Activated naive CD4-positive, alpha-beta T cell treated with anti-CD3 and anti-CD28 coated beads, Interleukin-2, amount 10 ng/mL, durations not matched to agents 7 days and 5 days (primary cell): Measurements from ENCODE around the gene SYNDIG1.

ENCODE experiments used
- CTCF ChIA-PET: fragments of 350-600 bp; sonication (Branson Sonifier 250); formaldehyde crosslinking; loops from one replicate; lab custom pipeline; 2021; ENCODE audit warnings: antibody characterized with exemption; lab: Charles Lee
- DNase-seq: peaks from one replicate; pipeline ENCODE4 v3.0.0-alpha.2; 2020
- H3K27ac Mint-ChIP-seq: one replicate; pipeline ENCODE4 v1.8.0; 2021; ENCODE audit warnings: mild to moderate bottlenecking, moderate library complexity, mixed read lengths
- H3K27me3 Mint-ChIP-seq: one replicate; pipeline ENCODE4 v1.8.0; 2021; ENCODE audit warnings: mild to moderate bottlenecking, mixed read lengths
- H3K36me3 Mint-ChIP-seq: one replicate; pipeline ENCODE4 v1.8.0; 2021; ENCODE audit warnings: mixed read lengths
- H3K4me1 Mint-ChIP-seq: one replicate; pipeline ENCODE4 v1.8.0; 2021; ENCODE audit warnings: mixed read lengths
- H3K4me3 Mint-ChIP-seq: one replicate; pipeline ENCODE4 v1.8.0; 2021; ENCODE audit warnings: mild to moderate bottlenecking, moderate library complexity, mixed read lengths
- H3K9me3 Mint-ChIP-seq: one replicate; pipeline ENCODE4 v1.8.0; 2021; ENCODE audit warnings: mixed read lengths

The SYNDIG1 gene

DNA sequence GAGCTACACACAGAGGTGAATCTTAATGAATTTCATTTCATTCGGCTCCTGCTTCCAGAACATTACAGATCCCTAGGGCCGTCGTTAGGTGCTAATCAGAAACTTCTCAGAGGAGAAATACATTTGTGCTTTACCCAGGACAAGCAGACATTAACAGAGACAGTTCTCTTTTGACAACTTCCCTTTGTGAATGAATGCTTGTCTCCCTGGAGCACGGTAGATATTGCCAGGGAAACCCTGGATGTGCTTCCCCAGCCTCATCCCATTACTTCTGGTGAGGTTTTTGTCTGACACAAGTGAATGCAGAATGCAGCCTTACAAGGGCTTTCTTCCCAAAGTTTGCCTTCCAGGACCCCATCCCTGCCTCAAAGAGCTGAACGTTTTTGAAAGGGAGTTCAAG is 105.4 kb downstream of the SYNDIG1 start:
- H3K27me3 Mint-ChIP-seq = no peaks in the 10 kb centered on the region
- CTCF ChIA-PET = no interaction called here
- DNase-seq = no peak
- no peaks in the 10 kb centered on the region for H3K9me3 Mint-ChIP-seq
- no peak overlapping the region for H3K4me3 Mint-ChIP-seq
- no peaks in the 10 kb centered on the region for H3K36me3 Mint-ChIP-seq
- no peaks in the 10 kb centered on the region for H3K4me1 Mint-ChIP-seq
- H3K27ac Mint-ChIP-seq = no peak overlapping the region

DNA sequence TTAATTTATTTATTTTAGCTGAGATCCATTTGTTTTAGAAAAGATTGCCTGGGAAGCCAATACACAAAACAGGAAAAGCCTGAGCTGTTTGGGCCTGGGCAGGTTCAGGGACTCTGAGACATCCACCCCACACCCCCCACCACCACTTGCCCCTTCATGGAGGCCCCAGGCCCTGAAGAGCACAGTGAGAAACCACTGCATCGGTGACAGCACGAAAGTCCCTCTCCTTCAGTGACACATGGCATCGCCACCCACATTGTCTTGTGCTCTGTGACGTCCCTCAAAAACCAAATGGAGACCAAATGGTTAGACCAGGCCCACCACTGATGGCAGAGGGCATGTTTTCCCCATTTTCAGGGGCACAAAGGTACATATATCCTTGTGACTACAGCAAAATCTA is 106.4 kb downstream of the SYNDIG1 start:
- Mint-ChIP-seq H3K36me3 (no peaks in the 10 kb centered on the region), H3K4me3 (no peak overlapping the region), H3K27ac (no peak overlapping the region), H3K27me3 (no peaks in the 10 kb centered on the region), H3K9me3 (no peaks in the 10 kb centered on the region), H3K4me1 (no peaks in the 10 kb centered on the region)
- no peak for DNase-seq
- CTCF ChIA-PET = no interaction called here

DNA sequence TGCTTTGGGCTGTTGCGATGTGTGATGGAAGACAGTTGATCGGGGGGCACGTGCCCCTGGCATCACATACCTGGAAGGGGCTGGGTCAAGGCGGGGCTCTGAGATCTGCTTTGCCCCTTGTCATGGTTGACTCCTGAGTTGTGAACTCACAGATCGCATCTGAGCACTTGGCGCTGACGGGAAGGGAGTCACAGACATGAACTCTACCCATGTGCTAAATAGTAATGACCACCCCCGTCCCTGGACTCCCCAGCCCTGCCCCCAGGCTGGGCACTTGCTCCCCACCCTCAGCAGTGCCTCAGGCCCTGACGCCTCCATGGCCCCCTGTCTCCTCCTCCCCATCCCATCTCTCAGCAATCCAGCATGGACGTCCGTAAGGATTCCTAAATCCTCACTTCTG is 107.0 kb downstream of the SYNDIG1 start:
- H3K4me3 Mint-ChIP-seq = no peak overlapping the region

DNA sequence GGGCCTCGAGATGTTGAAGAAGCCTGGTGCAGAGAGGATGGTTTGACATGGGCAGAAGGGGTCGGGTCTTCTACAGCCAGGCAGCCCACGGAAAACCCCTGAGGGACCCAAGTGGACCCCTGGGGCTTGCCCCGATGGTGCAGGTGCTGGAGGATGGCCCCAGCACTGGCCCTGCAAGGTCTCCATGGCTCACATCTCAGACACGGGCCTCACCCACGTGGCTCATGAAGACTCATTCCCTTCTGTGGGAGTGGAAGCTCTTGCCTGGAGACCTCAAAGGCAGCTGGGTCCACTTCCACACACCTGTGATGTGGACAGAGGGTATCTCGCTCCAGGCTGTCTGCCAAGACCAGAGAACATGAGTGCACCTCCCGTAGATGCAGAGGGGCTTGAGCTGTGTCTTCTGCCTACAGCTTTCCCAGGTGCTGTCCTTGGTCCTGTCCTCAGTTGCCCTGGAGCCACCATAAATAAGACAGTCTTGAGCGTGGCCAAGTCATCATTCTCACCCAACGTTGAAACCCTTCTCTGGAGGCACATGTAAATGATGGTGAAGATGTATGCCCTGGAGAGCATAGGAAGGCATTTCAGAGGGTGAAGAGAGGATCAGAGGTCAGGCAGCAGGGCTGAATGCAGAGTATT is 108.0 kb downstream of the SYNDIG1 start:
- Mint-ChIP-seq H3K36me3 (no peaks in the 10 kb centered on the region), H3K9me3 (no peaks in the 10 kb centered on the region), H3K27ac (no peak overlapping the region), H3K4me1 (no peaks in the 10 kb centered on the region), H3K27me3 (no peaks in the 10 kb centered on the region), H3K4me3 (no peak overlapping the region)
- no peak for DNase-seq
- CTCF ChIA-PET = no interaction called here

More for the DNA sequence above, 107.0 kb downstream of the SYNDIG1 start:
- Mint-ChIP-seq H3K27ac (no peak overlapping the region), H3K9me3 (no peaks in the 10 kb centered on the region), H3K4me1 (no peaks in the 10 kb centered on the region), H3K36me3 (no peaks in the 10 kb centered on the region), H3K27me3 (no peaks in the 10 kb centered on the region)
- CTCF ChIA-PET = no interaction called here
- DNase-seq = no peak

DNA sequence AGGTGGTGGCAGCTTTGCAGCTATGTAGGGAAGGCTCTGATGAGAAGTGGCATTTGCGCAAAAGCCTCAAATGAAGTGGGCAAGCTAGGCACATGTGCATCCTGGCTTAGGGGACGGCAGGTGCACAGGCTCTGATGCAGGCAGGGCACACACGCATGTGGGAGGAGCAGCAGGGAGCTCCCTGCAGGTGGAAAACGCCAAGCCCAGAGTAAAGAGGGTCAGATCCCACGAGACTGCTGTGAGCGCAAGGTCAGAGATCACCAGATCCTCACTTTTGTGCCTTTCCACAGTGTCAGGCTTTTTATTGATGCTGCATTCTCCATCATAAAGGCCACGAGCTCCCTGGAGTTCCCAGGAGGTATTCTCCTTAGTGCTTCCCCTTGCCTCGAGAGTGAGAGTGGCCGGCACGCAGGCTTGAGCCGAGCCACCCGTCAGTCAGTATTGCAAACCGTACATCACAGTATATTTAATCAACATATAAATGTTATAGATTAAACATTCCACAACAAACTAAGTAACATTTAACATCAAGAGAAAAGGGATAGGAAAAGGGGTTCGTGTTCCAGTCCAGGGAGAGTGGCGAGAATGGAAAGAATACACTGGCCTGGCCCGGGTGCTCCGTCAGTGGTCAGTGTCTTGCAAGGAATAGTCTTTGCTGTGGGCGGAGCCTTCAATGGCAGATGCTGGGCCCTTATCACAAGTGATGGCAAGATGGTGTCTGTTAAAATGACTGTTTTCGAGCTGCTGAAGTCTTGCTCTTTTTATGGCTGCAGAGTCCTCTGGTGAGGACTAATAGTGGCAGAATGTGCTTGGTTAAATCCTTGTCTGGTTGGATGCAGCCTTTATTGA is 109.4 kb downstream of the SYNDIG1 start:
- Mint-ChIP-seq H3K36me3 (no peaks in the 10 kb centered on the region), H3K9me3 (no peaks in the 10 kb centered on the region), H3K4me3 (no peak overlapping the region), H3K27me3 (no peaks in the 10 kb centered on the region), H3K27ac (no peak overlapping the region), H3K4me1 (no peaks in the 10 kb centered on the region)
- no peak for DNase-seq
- CTCF ChIA-PET = no interaction called here

DNA sequence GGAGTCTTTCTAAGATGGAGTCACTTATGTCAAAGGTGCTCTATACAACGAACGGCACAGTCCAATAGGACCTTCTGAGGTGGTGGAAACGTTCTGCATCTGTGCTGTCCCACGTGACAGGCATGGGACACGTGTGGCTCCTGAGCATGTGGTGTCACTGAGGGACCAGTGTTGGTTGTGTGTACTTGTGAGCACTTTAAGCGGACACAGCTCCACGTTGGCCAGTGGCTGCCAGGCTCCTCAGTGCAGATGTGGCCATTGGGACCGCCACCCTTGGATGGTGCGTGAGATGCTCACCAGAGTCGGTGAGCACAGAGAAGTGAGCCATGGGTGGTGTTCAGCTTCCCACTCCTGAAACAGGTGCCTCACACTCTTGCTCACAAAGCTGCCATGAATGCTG is 110.0 kb downstream of the SYNDIG1 start:
- CTCF ChIA-PET = no interaction called here
- Mint-ChIP-seq H3K4me3 (no peak overlapping the region), H3K27me3 (no peaks in the 10 kb centered on the region), H3K9me3 (no peaks in the 10 kb centered on the region), H3K4me1 (no peaks in the 10 kb centered on the region), H3K27ac (no peak overlapping the region), H3K36me3 (no peaks in the 10 kb centered on the region)
- no peak for DNase-seq

DNA sequence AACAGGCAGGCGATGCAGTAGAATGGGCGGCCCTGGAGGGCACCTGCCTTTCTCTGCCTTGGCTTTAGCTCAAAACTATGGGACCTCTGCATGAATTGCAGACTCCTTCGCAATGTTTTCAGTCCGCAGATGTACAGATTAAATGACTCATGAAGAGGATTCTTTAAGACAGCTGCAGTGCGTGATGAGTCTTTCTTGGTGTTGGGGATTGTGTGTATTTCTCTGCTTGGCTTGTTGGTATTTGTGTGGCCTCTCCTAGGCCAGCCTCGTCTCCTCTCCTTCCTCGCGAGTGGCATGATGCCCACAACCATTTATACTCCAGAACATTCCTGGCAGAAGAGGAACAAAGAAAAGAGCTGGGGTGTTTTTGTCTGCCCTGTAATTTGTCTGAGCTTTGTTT is 110.6 kb downstream of the SYNDIG1 start:
- Mint-ChIP-seq H3K9me3 (no peaks in the 10 kb centered on the region), H3K36me3 (no peaks in the 10 kb centered on the region), H3K27me3 (no peaks in the 10 kb centered on the region), H3K27ac (no peak overlapping the region), H3K4me1 (no peaks in the 10 kb centered on the region), H3K4me3 (no peak overlapping the region)
- CTCF ChIA-PET = no interaction called here
- no peak for DNase-seq

DNA sequence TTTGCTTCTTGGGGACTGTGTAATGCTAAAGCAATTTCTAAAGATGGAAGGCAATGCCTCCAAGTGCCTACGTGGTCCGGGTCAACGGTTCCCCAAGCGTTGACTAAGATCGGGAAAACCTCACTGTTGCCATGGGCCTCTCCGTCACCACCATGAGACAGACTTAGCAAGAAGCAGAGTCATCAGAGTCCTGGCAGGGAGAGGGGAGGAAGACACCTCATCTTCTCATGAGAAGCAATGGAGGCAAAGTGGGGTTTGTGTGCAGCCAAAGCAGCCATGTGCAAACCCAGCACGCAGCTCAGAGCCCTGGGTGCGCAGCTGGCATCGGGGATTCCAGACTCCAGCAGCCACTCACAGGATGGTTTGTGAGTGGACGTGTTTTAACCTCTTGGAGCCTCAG is 111.4 kb downstream of the SYNDIG1 start:
- no peaks in the 10 kb centered on the region for H3K27me3 Mint-ChIP-seq
- H3K4me1 Mint-ChIP-seq = no peaks in the 10 kb centered on the region
- no peaks in the 10 kb centered on the region for H3K36me3 Mint-ChIP-seq
- no peak overlapping the region for H3K4me3 Mint-ChIP-seq
- no peaks in the 10 kb centered on the region for H3K9me3 Mint-ChIP-seq
- CTCF ChIA-PET = no interaction called here
- DNase-seq = no peak
- no peak overlapping the region for H3K27ac Mint-ChIP-seq

DNA sequence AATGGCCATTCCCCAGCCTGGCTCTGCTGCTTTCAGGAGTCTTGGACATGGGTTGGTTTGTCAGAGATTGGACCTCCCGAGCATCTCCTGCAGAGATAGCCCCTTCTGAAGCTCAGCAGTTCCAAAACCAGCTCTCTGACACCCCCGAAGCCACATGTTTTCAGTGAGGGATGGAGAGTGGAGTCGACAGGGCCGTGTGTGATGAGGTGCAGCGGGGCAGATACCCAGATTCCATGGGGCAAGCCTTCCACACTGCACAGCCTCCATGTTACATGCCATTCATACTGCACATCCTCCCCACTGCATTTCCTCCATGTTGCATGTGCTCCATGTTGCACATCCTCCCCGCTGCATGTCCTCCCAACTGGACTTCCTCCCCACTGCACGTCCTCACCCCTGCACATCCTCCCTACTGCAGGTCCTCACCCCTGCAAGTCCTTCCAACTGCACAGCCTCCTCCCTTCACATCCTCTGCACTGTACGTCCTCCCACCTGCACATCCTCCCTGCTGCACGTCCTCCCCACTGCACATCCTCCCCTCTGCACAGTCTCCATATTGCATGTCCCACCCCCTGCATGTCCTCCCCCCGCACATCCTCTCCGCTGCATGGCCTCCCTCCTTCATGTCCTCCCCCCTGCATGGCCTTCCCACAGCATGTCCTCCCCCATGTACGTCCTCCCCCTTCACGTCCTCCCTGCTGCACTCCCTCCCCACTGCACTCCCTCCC is 112.2 kb downstream of the SYNDIG1 start:
- CTCF ChIA-PET = no interaction called here
- no peaks in the 10 kb centered on the region for H3K9me3 Mint-ChIP-seq
- no peaks in the 10 kb centered on the region for H3K27me3 Mint-ChIP-seq
- H3K36me3 Mint-ChIP-seq = no peaks in the 10 kb centered on the region
- H3K27ac Mint-ChIP-seq = no peak overlapping the region
- H3K4me3 Mint-ChIP-seq = no peak overlapping the region
- no peak for DNase-seq
- no peaks in the 10 kb centered on the region for H3K4me1 Mint-ChIP-seq

DNA sequence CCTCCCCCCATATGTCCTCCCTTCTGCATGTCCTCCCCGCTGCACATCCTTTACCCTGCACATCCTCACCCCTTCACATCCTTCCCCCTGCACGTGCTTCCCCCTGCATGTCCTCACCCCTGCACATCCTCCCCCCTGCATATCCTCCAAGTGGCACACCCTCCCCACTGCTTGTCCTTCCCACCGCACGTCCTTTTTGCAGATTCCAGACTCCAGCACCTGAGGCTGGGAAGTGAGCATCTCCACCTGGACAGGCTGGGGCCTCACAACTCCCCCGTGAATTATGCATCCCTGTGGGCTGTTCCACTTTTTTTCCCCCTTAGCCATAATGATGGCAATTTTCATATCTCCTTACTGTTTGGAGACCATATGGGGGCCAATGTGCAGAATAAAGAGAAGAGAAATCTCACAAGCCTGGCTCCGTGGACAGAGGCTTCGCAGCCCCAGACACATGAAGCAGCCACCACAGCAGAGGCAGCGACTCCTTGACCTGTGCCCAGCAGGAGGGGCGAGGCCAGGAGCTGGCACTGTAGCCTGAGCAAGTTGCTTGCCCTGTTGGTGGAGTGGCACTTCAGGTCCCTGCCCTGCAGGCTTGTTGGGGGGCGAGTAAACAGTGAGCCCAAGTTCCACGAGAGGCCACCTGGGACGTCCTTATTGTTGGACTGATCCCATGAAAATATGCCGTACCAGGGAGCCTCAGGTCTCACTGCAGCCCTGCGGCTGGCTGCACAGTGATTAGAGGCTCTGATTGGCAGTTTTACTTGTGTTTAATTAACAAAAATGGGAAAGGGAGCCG is 113.1 kb downstream of the SYNDIG1 start:
- no peaks in the 10 kb centered on the region for H3K4me1 Mint-ChIP-seq
- H3K9me3 Mint-ChIP-seq = no peaks in the 10 kb centered on the region
- no peak for DNase-seq
- H3K27ac Mint-ChIP-seq = no peak overlapping the region
- H3K27me3 Mint-ChIP-seq = no peaks in the 10 kb centered on the region
- H3K4me3 Mint-ChIP-seq = no peak overlapping the region
- no peaks in the 10 kb centered on the region for H3K36me3 Mint-ChIP-seq
- CTCF ChIA-PET = no interaction called here

DNA sequence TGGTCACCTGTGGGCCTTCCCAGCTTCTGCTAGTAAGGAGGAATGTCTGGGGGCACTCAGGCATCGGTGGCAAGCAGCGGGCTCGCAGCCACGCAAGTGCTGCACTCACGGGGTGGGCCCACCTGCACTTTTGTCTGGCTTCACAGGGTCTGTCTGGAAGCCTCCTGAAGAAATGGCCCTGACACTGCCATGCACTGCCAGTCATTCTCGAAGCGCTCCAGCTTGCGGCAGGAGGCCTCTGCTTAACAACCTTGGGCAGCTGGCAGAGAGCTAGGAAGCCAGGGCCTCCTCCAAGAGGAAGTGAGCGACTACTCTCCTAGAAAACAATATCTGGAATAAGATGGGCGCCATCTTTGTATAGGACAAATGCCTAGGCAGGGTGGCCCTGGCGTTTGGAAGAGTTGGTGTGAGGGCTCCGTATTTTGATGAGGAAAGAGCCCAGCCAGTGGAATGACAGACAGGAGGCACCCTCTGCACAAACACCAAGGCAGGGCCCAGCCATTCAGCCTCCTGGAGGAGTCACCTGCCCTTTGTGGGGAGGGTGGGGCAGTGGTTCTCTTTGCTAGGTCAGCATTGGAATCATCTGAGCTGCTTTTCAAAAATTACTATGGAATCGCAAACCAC is 113.9 kb downstream of the SYNDIG1 start:
- Mint-ChIP-seq H3K27me3 (no peaks in the 10 kb centered on the region), H3K4me3 (no peak overlapping the region), H3K36me3 (no peaks in the 10 kb centered on the region), H3K9me3 (no peaks in the 10 kb centered on the region), H3K4me1 (no peaks in the 10 kb centered on the region), H3K27ac (no peak overlapping the region)
- DNase-seq = no peak
- CTCF ChIA-PET = no interaction called here

DNA sequence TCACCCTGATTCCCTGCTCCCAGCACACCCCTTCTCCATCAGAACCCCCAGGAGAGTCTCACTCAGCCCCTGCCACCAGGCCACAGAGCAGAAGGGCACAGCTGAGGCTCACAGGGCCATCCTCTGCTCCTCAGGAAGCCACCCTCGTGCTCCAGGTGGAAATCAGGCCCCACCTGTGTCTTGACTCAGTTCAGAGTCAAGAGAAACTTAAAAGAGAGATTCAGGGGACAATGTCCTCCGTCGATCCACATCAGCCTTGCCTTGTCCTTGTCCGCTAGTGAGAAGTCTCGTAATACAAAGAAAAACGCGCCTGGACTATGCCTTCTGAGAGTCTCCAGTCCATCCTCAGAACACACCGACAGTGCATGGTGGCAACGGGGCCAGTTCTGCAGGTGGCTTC is 114.6 kb downstream of the SYNDIG1 start:
- no peak for DNase-seq
- H3K4me3 Mint-ChIP-seq = no peak overlapping the region
- H3K27ac Mint-ChIP-seq = no peak overlapping the region
- H3K36me3 Mint-ChIP-seq = no peaks in the 10 kb centered on the region
- H3K4me1 Mint-ChIP-seq = no peaks in the 10 kb centered on the region
- H3K27me3 Mint-ChIP-seq = no peaks in the 10 kb centered on the region
- CTCF ChIA-PET = no interaction called here
- H3K9me3 Mint-ChIP-seq = no peaks in the 10 kb centered on the region

DNA sequence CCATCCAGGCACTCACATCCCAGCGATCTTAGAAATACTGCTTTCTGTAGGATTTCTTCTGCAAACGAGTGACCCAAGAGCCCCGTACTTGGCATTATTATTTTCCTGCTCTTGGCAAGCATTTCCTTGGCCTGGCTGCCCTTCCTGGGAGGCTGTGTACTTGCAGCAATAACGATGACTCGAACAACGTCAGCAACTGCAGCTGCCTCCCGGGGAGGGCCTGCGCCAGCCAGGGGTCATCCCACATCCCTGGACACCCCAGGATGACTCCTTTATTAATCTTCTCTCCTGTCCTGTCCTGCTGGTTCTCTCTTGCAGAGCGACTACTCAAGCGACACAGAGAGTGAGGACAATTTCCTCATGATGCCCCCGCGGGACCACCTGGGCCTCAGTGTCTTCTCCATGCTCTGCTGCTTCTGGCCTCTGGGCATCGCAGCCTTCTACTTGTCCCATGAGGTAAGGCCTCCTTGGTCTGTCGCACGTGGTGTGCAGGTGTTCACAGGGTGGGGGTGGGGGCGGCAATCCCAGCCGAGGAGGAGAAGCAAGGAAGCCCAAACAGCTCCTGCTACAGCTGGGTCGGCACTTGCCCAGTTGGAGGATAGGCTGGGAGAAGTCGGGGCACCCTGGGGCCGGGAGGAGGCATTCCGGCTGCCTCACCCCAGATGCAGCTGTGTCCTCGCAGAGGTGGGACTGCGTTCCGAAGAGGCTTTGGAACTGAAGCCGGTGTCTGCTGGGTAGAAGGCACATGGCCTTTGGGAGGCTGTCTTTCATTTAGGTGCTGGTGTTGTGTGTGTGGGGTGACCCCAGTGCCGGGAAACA is 115.3 kb downstream of the SYNDIG1 start:
- CTCF ChIA-PET = no interaction called here
- Mint-ChIP-seq H3K27me3 (no peaks in the 10 kb centered on the region), H3K4me3 (no peak overlapping the region), H3K27ac (no peak overlapping the region), H3K9me3 (no peaks in the 10 kb centered on the region), H3K36me3 (no peaks in the 10 kb centered on the region), H3K4me1 (no peaks in the 10 kb centered on the region)
- no peak for DNase-seq
